ENCODE results near the gene PCNT.

Gene PCNT

DNA sequence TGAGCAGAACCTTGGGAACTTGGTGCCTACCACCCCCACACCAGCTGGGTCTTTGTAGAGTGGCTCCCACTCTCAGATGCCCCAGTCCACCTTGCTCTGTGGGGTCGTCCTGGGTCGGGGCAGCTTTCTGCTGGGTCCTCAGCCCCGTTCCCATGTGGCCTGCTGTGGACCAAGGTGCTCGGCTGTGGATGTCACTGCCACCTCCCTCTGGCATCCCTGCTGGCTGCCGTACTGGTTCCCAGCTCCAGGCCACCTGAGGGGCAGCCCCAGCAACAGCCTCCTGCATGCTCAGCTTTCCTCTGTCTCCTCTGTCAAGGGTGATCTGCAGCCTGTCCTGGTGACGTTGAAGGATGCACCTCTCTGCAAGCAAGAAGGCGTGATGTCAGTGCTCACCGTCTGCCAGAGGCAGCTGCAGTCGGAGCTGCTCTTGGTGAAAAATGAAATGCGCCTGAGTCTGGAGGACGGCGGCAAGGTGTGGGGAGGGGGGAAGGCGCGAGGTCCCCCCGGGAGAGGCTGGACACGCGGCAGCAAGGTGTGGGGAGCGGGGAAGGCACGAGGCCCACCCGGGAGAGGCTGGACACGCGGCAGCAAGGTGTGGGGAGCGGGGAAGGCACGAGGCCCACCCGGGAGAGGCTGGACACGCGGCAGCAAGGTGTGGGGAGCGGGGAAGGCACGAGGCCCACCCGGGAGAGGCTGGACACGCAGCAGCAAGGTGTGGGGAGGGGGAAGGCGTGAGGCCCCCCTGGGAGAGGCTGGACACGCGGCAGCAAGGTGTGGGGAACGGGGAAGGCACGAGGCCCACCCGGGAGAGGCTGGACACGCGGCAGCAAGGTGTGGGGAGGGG, 88.8 kb downstream of the PCNT start:
- DNase-seq: no peak

DNA sequence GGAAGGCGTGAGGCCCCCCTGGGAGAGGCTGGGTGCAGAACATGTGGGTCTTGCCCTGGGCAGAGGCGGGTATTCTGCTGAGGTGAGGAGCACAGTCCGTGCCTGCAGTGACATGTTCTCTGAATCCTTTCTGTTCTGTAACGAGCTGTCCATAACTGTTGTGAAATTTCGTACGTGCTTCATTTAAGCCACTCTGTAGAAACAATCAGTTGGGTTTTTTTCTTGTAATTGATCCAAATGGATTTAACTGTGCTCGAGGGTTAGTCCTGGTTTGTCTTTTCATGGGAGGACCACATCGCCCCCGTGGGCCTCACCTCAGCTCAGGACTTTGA, 89.4 kb downstream of the PCNT start:
- DNase-seq: no peak

GRCh38 chr21:46414965-46415275, 91.0 kb downstream of the PCNT start:
- no peak for DNase-seq

DNA sequence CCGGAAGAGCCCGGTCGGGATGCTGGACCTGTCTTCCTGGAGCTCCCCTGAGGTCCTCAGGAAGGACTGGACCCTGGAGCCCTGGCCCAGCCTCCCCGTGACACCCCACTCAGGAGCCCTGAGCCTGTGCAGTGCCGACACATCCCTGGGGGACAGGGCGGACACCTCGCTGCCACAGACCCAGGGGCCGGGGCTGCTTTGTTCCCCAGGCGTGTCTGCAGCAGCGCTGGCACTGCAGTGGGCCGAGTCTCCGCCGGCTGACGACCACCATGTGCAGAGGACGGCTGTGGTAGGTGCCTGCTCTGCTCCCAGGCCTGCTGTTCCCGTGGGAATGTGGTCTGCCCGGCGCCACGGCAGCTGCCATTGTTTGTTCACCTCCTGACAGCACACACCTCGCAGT, 92.6 kb downstream of the PCNT start:
- DNase-seq: no peak

- no peak for DNase-seq
These were observed 94.5 kb downstream of the PCNT start for GRCh38 chr21:46418265-46418946.

DNA sequence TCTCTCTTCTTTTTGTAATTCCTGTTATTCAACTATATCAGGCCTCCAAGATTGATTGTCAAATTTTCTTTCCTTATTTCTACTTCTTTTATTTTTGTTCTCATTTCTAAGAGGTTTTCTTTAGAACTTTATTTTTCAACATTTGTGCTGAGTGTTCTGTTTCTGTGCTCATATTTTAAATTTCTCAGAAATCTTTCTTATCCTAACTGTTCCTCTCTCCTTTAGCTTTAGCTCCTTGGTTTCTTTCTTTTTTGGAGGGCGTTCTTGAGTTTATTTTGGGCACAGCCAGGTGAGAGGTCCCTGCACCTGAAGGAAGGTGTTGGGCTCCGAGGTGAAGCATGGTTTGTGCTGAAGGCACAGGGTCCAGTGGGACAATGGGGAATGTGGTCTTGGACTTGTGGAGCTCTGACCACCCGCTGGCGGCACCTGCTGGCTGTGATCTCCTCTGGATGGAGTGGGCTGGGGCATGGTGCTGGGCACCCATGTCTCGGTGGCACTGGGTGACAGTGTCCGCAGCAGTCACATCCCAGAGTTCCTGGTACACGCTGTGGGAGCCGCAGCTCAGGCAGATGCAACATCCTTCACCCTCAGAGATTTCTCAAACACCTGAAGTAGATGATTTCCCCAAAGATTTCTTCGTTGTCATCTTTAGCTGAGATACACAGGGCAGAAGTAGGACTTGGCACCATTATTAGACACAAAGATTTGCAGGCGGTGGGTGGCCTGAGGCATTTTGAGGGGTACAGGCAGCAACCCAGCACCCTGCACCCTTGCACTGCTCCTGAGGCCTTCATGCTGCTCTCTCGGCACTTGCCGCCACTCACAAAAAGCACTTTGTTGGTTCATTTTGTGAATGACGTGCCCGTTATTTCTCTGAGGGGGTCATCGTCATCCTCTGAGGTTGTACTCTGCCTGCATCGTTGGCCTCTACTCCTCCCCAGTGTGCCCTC, 96.6 kb downstream of the PCNT start:
- DNase-seq: no peak

DNA sequence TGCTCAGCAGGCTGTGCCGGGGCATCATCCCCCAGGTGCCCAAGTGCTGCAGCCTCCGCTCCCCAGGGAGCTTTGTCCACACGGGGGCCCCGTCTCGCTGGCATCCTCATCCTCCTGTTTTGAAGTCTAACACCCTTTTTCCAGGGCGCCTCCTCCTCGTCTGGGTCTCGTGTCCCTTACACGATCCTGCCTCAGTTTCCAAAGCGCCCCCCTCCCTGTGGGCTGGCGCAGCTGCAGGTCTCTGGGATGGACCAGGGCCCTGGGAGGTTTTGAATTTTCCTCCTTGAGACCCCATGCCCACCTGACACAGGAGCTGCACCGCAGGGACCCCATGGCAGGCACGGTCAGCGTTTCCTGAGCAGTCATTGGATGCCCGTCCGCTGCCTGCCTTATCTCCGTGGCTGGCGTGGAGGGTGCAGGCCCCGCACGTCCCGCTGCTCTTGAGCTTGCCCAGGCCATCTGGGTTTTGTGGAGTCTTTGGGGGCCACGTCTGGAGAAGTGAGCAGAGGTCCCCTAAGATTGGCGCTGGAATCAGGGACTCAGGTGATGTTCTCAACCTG, 97.3 kb downstream of the PCNT start:
- DNase-seq: no peak

GRCh38 chr21:46421756-46422555, 98.0 kb downstream of the PCNT start:
- no peak for DNase-seq

- DNase-seq: no peak
These were observed 98.8 kb downstream of the PCNT start for GRCh38 chr21:46422636-46423241.

DNA sequence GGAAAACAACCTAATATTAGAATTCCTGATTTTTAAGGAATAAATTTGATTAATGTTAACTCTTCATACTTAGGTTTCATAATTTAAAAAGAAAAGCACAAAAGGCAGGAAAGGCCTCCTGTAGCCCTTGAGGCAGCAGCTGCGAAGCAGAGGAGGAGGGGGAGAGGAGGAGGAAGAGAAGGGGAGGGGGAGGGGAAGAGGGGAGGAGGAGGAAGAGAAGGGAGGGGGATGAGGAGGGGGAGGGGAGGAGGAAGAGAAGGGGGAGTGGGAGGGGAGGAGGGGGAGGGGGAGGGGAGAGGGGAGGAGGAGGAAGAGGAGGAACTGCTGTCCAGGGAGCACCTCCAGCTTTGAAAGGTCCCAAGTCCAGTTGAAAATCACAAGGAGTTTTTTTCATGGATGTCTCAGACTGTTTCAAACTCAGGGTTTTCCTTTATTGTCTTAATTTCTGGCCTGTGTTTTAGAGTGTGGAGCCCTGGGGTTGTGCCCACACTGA, 99.6 kb downstream of the PCNT start:
- no peak for DNase-seq

GRCh38 chr21:46424039-46424591, 100.2 kb downstream of the PCNT start:
- no peak for DNase-seq

- DNase-seq: no peak
These were observed 100.7 kb downstream of the PCNT start for GRCh38 chr21:46424621-46425020.

DNA sequence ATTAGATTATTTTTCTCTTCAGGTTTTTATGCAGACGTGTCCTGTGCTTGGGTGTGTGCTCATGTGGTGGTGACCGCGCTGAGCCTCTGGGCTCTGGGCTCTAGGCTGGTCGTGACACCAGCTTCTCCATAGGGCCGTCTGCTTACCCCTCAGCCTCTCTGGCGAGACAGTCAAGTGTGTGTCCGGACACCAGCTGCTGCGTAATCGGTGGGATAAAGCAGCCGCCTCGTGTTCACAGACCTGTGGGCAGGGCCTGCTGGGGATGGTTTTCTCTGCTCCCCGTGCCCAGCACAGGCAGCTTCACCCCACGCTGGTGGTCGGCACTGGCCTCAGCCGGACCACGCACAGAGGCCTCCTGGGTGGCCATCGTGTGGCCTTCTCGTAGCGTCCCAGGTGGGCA, 101.1 kb downstream of the PCNT start:
- no peak for DNase-seq

DNA sequence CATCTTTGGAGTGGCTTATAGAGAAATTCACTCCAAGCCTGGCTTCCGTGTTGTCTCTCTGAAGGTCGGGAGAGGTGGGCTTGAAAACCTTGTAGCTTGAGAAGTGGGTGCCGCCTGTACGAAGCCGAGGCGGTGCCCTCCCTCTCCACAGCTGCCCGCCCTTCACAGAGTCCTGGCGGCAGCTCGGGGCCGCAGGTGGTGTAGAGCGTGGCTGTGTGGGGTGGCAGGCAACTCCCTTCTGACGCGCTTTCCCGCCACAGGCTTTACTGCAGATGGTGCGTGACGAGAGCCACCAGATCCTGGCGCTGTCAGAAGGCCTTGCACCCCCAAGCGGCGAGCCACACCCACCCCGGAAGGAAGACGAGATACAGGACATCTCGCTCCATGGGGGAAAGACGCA, 101.6 kb downstream of the PCNT start:
- DNase-seq: no peak

GRCh38 chr21:46426313-46427046, 102.5 kb downstream of the PCNT start:
- DNase-seq: no peak

DNA sequence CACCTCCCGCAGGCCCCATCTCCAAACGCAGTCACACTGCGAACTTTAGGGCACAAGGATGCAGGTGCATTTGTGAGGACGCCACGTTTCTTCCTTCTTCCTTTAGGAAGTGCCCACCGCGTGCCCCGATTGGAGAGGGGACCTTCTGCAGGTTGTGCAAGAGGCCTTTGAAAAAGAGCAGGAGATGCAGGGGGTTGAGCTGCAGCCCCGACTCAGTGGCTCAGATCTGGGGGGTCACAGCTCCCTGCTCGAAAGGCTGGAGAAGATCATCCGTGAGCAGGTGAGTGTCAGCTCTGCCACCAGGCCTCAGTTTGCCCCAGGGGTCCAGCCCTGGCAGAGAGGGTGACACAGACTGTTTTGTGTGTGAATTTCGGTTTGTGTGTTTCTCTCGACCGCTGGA, 103.6 kb downstream of the PCNT start:
- DNase-seq: no peak

GRCh38 chr21:46428286-46428685, 104.3 kb downstream of the PCNT start:
- no peak for DNase-seq

GRCh38 chr21:46428987-46429710, 105.2 kb downstream of the PCNT start:
- DNase-seq: no peak

DNA sequence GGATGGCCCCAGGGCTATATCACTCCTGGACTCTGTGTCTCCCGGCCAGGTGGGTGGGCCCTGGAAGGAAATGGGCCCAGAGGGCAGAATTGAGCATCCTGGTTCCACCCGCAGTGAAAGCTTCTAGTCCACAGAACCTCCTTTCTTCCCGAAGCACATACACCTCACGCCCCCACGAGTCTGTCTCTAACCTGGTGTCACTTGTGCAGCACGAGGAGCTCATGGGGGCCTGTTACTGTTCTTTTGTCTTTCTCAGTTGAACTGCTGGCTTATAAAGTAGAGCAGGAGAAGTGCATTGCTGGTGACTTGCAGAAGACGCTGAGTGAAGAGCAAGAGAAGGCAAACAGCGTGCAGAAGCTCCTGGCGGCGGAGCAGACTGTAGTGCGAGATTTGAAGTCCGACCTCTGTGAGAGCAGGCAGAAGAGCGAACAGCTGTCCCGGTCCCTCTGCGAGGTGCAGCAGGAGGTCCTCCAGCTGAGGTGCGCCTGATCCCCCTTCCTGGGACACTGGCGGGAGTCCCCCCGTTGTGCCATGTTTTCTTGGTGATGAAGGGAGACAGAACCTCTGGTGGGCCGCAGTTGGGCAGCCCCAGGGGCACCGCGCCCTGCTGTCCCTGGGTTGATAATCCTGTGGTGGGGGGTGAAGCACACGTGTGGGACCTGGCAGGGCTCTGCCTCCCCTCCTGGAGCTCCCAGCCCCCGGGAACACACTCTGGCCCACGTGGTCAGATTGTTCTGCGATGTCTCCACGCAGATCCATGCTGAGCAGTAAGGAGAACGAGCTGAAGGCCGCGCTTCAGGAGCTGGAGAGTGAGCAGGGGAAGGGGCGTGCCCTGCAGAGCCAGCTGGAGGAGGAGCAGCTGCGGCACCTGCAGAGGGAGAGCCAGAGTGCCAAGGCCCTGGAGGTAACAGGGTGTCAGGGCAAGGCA, 106.1 kb downstream of the PCNT start:
- no peak for DNase-seq
